NCI-H69 (cell line): ENCODE measurements around the gene PPP1R12C.
"Not testable (repeated sequence)": the region's sequence is repeated elsewhere in the genome, so short reads cannot be mapped to it uniquely, and the experiment has no call there.

ENCODE experiments used
- DNase-seq: peaks from one replicate; lab custom pipeline; 2025; lab: John Stamatoyannopoulos, UW

Gene PPP1R12C

DNA sequence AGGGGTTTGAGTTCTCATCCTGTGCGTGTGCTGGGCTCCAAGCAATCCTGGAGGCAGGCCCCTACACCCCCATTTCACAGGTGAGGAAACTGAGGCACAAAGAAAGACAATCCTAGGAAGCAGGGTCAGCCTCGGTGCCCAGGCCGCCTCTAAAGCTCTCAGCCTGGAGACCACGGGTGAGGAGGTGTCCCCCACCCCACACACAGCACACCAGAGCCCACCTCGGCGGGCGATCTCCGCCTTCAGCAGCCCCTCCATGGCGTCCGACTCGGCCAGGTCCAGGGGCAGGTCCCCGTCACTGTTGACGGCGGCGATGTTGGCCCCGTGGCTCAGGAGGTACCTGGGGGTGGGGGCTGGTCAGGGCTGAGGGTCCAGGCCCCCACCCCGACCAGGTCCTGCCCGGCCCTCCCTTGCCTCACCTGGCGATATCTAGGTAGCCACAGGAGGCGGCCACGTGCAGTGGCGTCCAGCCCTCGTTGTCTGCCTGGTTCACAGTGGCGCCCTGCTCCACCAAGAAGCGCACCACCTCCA lies 5.1 kb downstream of the PPP1R12C start:
- no peak for DNase-seq

DNA sequence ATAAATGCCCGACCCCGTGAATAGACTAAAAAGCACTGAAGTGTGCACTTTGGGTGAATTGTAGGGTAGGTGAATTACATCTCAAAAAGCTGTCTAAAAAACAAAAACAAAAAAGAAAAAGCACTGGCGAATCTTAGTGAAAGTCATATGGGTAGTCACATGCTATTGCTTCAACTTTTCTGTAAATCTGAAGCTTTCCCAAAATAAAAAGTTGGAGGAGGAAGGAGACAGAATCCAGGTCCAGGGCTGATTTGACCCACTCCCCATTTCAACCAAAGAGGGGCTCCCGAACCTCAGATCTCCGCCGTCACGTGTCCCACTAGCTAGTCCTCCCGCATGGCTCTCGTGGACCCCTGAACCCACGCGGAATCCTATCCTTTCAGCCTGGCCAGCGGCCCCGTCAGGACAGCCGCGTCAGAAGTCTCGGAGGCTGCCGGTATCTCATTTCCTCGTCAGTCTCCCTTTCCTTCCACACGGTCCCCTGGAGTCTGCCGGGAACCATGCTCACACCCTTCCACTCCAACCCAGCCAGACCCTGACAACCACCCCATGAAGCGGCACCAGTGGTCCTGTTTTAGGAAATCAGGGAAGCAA lies 6.1 kb downstream of the PPP1R12C start:
- no peak for DNase-seq

- no peak for DNase-seq
These were observed 7.7 kb downstream of the PPP1R12C start for GRCh38 chr19:55109527-55110291.

GRCh38 chr19:55107252-55107651 lies 10.2 kb downstream of the PPP1R12C start:
- DNase-seq = not testable (repeated sequence)

DNA sequence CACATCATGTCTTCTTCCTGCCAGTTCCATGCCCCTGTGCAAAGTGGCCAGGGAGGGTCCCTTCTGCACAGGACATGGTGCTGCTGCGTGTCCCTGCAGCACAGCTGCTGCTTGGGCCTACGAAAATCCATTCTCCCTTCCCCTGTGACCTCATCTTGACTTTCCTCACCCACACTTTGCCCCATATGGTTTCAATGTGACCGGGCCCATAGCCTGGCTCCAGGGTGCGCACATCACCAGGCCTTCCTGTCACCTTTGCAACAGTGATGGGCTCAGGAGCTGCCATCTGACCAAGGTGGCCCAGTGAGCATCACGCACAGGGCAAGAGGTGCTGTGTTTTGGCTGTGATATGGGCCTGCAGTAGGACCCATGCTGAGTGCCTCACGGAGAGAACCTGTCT lies 10.8 kb downstream of the PPP1R12C start:
- DNase-seq = no peak

- no peak for DNase-seq
These were observed 12.2 kb downstream of the PPP1R12C start for GRCh38 chr19:55105237-55105636.

GRCh38 chr19:55103190-55103589 lies 14.2 kb downstream of the PPP1R12C start:
- DNase-seq = no peak

DNA sequence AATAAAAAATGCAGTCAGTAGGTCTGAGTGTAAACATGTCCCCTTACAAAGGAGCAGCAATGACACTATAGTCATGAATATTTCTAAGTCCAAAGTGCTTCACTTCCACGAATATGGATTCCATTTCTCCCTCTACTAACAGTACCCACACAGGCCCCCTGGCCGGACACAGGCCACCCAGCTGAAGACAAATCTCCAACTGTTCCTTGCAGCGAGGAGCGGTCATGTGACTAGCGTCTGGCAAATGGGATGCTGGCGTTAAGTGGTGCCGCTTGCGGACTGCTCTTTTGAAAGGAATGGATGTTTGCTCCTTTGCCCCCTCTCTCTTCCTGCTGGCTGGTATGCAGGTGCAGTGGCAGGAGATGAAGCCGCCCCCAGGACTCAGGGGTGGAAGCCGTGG lies 16.2 kb downstream of the PPP1R12C start:
- no peak for DNase-seq

DNA sequence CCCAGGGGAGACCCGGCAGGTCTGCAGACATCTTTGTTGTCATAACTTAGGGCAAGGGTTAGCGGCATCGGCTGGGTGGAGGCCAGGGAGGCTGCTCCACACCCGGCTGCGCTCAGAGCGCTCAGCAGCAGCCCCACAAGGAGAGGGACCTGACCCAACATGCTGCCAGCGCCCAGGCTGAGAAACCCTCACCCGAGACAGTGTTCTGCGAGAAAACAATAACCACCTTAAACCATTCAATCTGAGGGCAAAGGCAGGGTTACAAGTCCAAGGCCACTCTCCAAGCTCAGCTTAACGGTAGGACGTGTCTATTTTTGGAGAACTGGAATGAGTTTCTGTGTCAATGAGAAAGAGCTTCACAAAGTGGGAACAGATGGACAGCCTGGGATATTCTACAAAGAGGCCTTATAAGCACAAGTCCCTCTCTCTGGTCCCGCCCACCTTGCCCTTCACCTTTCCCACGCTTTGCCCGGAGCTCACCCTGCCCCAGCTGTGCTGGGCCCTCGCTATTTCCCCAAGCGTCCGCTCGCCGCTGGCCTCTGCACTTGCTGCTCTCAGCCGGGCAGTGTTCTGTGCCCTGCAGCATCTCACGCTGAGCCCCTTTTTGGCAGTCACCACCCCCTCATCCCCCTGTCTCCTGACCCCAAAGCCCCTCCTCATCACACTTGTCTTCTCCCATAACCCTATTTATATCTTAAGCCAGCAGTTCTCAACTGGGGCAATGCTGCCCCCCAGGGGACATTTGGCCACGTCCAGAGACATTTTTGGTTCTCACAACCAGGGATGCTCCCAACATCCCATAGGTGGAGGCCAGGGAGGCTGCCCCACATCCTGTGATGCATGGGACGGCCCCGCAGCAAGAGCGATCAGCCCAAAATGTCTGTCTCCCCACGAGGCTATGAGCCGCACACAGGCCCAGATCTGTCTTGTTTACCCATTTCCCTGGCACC lies 17.6 kb downstream of the PPP1R12C start:
- DNase-seq = no peak

DNA sequence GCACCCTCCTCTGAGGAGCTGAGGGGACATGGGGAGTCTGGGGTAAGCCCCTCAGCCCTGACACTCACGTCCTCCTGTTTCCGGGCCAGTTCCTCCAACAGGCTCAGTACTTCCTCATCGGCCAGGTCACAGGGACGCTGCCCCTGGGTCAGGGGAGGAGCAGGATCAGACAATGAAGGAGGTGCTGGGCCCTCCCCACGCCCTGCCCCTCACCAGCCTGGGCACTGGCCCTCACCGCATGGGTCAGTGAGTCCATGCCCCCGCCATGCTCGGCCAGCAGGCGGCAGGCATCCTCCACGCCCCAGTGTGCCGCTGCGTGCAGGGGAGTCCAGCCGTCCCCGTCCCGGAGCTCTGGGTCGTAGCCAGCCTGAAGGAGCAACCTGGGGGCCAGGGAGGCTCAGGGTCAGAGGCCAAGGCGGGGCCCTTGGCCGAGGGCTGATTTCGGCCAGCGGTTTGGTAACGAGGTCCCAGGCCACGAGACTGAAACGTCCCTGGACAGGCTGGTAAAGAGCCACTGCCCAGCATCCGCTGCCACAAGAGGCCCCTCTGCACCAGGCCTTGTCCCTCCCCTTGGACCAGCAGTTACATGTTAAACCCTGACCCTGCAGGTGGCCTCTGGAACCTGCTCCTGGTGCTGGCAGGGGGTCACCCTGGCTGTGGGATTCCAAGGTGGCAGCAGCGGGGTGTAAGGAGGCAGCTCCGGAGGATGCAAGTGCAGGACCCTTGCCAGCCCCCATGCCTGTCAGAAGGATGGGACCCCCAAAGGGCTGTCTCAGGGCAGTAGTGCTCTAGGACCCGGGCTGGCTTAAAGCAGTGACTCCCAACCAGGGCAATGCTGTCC lies 18.5 kb downstream of the PPP1R12C start:
- no peak for DNase-seq

GRCh38 chr19:55097864-55098715 lies 19.3 kb downstream of the PPP1R12C start:
- DNase-seq = no peak

- DNase-seq = no peak
These were observed 21.3 kb downstream of the PPP1R12C start for GRCh38 chr19:55096061-55096701.

- DNase-seq = no peak
These were observed 22.0 kb downstream of the PPP1R12C start for GRCh38 chr19:55095260-55096060.

DNA sequence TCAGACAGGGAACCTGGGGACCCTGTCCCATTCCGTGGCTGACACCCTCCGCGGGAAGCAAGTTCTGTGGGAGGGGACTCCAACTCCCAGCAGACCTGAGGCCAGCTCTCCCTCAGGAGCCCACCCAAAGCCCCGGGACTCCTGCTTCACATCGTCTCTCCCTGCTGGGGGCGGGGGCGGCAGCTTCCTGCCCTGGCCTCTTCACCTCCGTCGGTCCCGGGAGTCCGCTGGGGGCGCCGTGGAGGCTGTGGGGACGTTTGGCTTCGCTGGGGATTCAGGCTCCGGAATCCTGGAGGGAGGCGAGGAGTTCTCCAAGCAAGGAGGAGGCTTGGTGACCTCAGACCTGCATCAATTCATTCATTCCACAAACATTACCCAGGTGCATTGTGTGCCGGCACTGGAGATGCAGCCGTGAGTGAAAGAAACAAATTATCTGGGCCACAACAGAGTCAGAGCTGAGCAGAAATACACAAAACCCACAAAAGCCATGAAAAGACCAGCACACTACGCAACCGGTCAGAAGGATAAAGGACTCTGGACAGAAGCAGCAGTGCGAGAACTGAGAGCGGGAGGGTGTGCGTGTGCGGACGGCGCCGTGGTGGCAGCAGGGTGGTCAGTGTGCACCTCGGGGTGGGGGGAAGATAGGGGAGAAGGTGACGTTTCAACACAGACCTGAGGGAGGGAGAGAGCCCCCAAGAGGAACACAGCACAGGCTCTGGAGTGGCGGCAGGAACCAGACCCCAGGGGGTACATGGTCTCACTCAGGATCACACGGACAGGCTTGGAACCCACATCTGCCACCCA lies 22.8 kb downstream of the PPP1R12C start:
- DNase-seq = no peak

DNA sequence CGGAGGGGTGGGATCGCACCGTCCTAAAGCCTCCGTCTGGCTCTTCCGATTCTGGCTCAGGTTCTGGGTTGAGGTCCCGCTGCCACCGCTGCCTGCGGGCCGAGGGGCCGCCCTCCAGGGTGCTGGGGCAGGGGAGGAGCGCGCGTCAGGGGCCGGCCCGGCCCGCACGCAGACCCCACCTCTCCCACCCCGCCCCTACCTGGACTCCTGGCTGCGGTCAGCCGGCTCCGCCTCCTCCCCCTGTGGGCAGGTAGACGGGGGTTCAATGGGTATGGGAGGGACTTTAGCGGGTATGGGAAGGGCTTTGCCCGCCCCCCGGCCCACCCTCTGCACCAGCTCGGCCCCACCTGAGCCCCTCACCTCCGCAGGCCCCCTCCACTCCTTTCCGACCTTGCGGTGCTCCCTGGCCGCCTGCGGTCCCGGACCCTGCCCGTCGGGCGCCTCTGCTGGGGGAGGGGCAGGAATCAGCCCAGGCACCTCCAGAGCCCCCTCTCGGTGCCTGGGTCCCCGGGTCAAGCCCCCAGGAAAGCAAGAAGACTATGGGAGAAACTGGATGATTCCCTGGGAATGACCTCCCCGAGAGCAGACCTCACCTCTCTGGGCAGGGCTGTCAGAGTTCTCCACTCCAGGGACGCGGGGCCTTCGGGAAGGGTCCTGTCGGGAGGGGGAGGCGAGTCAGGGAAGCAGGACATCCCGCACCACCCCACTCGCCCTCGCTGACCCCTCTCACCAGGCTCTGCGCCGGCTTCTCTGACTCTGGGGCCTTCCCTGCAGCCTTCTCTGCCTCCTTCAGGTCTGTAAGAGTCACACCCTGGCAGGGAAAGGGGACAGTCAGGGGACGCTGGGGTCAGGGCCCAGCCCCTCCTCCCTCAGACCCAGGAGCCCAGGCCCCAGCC lies 24.8 kb downstream of the PPP1R12C start:
- DNase-seq = no peak

DNA sequence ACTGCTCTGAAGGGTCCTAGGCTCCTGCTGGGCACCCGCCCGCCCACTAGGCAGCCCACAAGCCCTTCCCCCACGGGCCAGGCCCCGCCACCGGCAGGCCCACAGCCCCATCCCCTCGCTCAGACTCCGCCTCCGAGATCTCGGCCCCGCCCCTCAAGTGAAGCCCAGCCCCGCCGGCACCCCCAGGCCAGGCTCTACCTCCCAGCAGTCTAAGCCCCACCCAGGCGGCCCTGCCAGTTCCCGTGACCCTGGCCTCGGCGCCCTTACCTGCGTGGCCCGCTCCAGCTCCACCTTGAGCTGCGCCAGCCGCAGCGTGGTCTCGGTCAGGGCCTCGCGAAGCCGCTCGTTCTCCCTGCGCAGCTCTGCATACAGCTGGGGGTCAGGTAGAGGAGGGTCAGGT lies 25.5 kb downstream of the PPP1R12C start:
- DNase-seq = no peak
